Mucosa of rectum (tissue), 2 donors: ENCODE data around the gene ZNF672.
"Not testable (repeated sequence)": the region's sequence is repeated elsewhere in the genome, so short reads cannot be mapped to it uniquely, and the experiment has no call there.

ENCODE experiments used
- H3K27ac ChIP-seq, 2 donors: one replicate each; pipeline ENCODE4 v1.7.0; 2013; ENCODE audit warnings: inconsistent platforms in 2 of 2, low read depth in 2 of 2, low read length in 2 of 2
- H3K27me3 ChIP-seq, 2 donors: one replicate each; pipeline ENCODE4 v1.7.0; 2013; ENCODE audit warnings: low read length in 2 of 2; ENCODE audit not compliant: control insufficient read depth in 2 of 2, insufficient read depth in 2 of 2
- H3K36me3 ChIP-seq, 2 donors: one replicate each; pipeline ENCODE4 v1.7.0; 2013; ENCODE audit warnings: low read length in 2 of 2; ENCODE audit not compliant: control insufficient read depth in 2 of 2, insufficient read depth in 2 of 2
- H3K4me1 ChIP-seq, 2 donors: one replicate each; pipeline ENCODE4 v1.7.0; 2013; ENCODE audit warnings: low read length in 2 of 2, mild to moderate bottlenecking in 1 of 2; ENCODE audit not compliant: control insufficient read depth in 2 of 2, insufficient read depth in 2 of 2
- H3K4me3 ChIP-seq, 2 donors: one replicate each; pipeline ENCODE4 v1.7.0; 2013; ENCODE audit warnings: low read length in 2 of 2
- H3K9ac ChIP-seq, 2 donors: one replicate each; pipeline ENCODE4 v1.7.0; 2013; ENCODE audit warnings: low read length in 2 of 2, low read depth in 1 of 2, mild to moderate bottlenecking in 1 of 2
- H3K9me3 ChIP-seq, 2 donors: one replicate each; pipeline ENCODE4 v1.7.0; 2013; ENCODE audit warnings: low read length in 2 of 2; ENCODE audit not compliant: control insufficient read depth in 2 of 2
- donor health status: healthy.
- donor health status: Normal muscosa, but diverticular disease.

Gene ZNF672

GRCh38 chr1:248802454-248802853 is 35.6 kb upstream of the ZNF672 start:
- Histone ChIP-seq H3K36me3 (no peaks in the 10 kb centered on the region), H3K9me3 (no peaks in the 10 kb centered on the region), H3K4me1 (peaks cover 32 to 42% of the 10 kb centered on the region in 2 donors), H3K9ac (no peak overlapping the region), H3K4me3 (peak overlapping the region; percentile 4 to 22), H3K27me3 (no peaks in the 10 kb centered on the region), H3K27ac (peak overlapping the region; percentile 65 to 75)

- peak overlapping the region in 1 of 2 donors; percentile 1 for H3K27ac ChIP-seq
- not testable (repeated sequence) for H3K4me3 ChIP-seq
Measured at GRCh38 chr1:248803501-248803900, 34.5 kb upstream of the ZNF672 start.

GRCh38 chr1:248804771-248805681 is 33.0 kb upstream of the ZNF672 start:
- peak overlapping the region; percentile 66 to 77 for H3K27ac ChIP-seq
- peak overlapping the region; percentile 7 to 35 for H3K4me3 ChIP-seq

More at GRCh38 chr1:248803501-248803900, 34.5 kb upstream of the ZNF672 start:
- H3K27me3 ChIP-seq, H3K9me3 ChIP-seq, H3K9ac ChIP-seq, H3K36me3 ChIP-seq: not testable (repeated sequence)
- peaks cover 32 to 42% of the 10 kb centered on the region in 2 donors for H3K4me1 ChIP-seq

GRCh38 chr1:248805876-248806275 is 32.1 kb upstream of the ZNF672 start:
- H3K4me1 ChIP-seq: peaks cover 34 to 42% of the 10 kb centered on the region in 2 donors
- H3K27me3 ChIP-seq: no peaks in the 10 kb centered on the region
- peaks cover 0 to 1% of the 10 kb centered on the region in 2 donors for H3K36me3 ChIP-seq
- peak overlapping the region; percentile 66 to 77 for H3K27ac ChIP-seq
- H3K9me3 ChIP-seq: no peaks in the 10 kb centered on the region
- peak overlapping the region in 1 of 2 donors; percentile 8 for H3K4me3 ChIP-seq
- no peak overlapping the region for H3K9ac ChIP-seq

More at GRCh38 chr1:248804771-248805681, 33.0 kb upstream of the ZNF672 start:
- Histone ChIP-seq H3K27me3 (no peaks in the 10 kb centered on the region), H3K4me1 (peaks cover 32 to 42% of the 10 kb centered on the region in 2 donors), H3K9ac (peak overlapping the region in 1 of 2 donors; percentile 19), H3K36me3 (no peaks in the 10 kb centered on the region), H3K9me3 (no peaks in the 10 kb centered on the region)

- Histone ChIP-seq H3K4me1 (peaks cover 30 to 39% of the 10 kb centered on the region in 2 donors), H3K27ac (no peak overlapping the region), H3K36me3 (peaks cover 6 to 11% of the 10 kb centered on the region in 2 donors), H3K27me3 (no peaks in the 10 kb centered on the region), H3K9me3 (no peaks in the 10 kb centered on the region), H3K4me3 (peak overlapping the region; percentile 10 to 17), H3K9ac (peak overlapping the region in 1 of 2 donors; percentile 29)
Measured at GRCh38 chr1:248807067-248807737, 30.8 kb upstream of the ZNF672 start.

DNA sequence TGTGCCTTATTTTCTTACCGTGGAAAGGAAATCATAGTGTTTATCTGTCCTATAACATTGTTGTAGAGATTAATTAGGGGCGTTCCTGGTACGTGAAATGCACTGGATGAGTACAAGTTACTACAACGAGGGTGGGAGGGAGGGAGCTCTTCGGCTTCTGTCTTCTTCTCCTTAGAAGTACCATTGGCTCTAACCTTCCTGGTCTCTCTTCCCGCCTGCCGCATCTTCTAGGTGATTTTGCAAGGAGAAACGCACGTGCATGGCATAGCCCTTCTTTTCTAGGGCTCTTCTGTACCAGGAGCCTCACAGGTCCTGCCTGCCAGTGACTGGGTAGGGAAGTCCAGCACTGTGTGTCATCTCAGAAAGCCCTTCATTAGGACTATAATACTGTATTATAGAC is 29.1 kb upstream of the ZNF672 start:
- Histone ChIP-seq H3K27ac (no peak overlapping the region), H3K27me3 (no peaks in the 10 kb centered on the region), H3K36me3 (peaks cover 16 to 24% of the 10 kb centered on the region in 2 donors), H3K9me3 (no peaks in the 10 kb centered on the region), H3K9ac (no peak overlapping the region), H3K4me1 (peaks cover 30 to 31% of the 10 kb centered on the region in 2 donors), H3K4me3 (no peak overlapping the region)

DNA sequence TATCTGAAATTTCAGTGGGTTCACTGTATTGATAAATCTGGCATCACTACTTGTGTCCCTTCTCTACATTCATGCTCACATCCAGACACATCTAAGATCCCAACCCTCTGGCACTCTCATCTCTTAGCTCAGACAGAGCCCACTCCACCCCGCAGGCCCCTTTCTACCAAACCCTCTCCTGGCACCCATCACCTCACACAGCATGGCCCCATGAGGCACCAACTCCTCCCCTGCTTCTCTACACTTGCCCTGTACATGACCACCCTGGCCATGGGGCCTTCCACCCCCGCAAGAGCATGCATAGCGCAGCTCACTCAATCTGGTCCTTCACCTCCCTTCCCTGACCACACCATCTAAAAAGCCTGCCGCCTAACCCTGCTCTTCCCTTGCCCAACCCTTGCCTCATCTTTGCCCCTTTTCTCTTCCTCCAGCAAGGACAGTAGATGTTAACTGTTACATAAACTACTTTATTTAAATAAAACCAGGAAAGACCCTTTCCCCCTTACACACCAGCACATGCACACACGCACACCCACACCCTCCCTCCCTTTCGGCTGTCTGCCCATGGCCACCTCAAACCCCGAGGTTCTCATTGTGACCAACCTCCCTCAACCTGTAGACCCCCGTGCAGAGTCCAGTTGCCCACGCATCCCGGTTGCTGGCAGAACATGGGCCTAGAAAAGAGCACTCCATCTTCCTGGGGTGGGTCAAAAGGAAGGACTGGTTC is 27.9 kb upstream of the ZNF672 start:
- Histone ChIP-seq H3K9me3 (no peaks in the 10 kb centered on the region), H3K27ac (no peak overlapping the region), H3K9ac (no peak overlapping the region), H3K27me3 (no peaks in the 10 kb centered on the region), H3K4me3 (no peak overlapping the region), H3K36me3 (peaks cover 28 to 37% of the 10 kb centered on the region in 2 donors), H3K4me1 (peaks cover 20 to 22% of the 10 kb centered on the region in 2 donors)

- no peak overlapping the region for H3K4me3 ChIP-seq
- H3K27ac ChIP-seq: no peak overlapping the region
- no peak overlapping the region for H3K9ac ChIP-seq
- H3K9me3 ChIP-seq: no peaks in the 10 kb centered on the region
- H3K36me3 ChIP-seq: peaks cover 35 to 43% of the 10 kb centered on the region in 2 donors
- no peaks in the 10 kb centered on the region for H3K27me3 ChIP-seq
- H3K4me1 ChIP-seq: peaks cover 13 to 14% of the 10 kb centered on the region in 2 donors
Measured at GRCh38 chr1:248810727-248811513, 27.1 kb upstream of the ZNF672 start.
